SIG-M5 treated with dmso at 0.1 percent for 504 hours (cell line): Measurements from ENCODE around the gene PEX5L.
"Not testable (repeated sequence)": the region's sequence is repeated elsewhere in the genome, so short reads cannot be mapped to it uniquely, and the experiment has no call there.

Experiments
- DNase-seq: peaks from one replicate; lab custom pipeline; 2025; ENCODE audit not compliant: unreplicated experiment; lab: John Stamatoyannopoulos, UW

PEX5L gene

GRCh38 chr3:179794355-179794754 lies 242.4 kb downstream of the PEX5L start:
- DNase-seq, result no peak

DNA sequence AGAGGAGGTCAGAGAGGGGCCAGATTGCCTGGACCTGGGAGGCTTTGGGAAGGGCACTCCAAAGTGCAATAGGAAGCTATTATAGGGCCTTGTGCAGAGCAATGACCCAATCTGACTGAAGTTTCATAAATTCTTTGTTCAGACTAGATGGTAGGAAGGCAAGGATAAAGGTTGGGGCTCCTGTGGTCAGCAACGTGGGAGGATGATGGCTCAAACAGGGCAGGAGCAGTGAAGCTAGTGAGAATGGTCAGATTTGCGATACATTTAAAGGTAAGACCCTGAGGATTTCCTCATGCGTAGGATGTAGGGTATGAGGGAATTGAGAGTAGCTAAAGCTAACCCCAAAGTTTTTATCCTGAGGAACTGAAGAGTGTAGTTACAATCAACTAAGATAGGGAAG lies 244.9 kb downstream of the PEX5L start:
- DNase-seq, result no peak

- no peak for DNase-seq
Measured at GRCh38 chr3:179788996-179789395, 247.7 kb downstream of the PEX5L start.

- not testable (repeated sequence) for DNase-seq
Measured at GRCh38 chr3:179782841-179783240, 253.9 kb downstream of the PEX5L start.

GRCh38 chr3:179775416-179776122 lies 261.2 kb downstream of the PEX5L start:
- DNase-seq, result no peak

DNA sequence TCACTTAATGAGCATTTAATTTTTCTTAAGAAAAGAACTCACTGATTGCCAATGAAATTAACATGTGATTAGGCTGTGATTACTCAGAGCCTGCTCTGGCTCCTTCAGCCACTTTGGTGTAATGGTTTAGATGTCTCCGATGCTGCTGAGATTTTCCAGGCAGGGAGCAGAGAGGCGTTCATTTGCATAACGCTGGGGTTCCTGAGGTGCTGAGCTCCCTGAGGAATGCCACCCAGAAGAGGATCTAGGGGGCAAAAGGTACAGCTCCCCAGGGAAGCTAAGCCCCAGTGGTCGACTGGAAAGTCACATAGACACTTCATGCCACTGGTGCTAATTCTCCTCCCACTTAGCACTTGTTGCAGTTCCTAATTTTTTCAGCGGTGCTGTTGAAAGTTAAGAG lies 264.4 kb downstream of the PEX5L start:
- DNase-seq, result no peak

GRCh38 chr3:179771797-179772196 lies 264.9 kb downstream of the PEX5L start:
- DNase-seq, result no peak

- no peak for DNase-seq
Measured at GRCh38 chr3:179769411-179770247, 267.1 kb downstream of the PEX5L start.

DNA sequence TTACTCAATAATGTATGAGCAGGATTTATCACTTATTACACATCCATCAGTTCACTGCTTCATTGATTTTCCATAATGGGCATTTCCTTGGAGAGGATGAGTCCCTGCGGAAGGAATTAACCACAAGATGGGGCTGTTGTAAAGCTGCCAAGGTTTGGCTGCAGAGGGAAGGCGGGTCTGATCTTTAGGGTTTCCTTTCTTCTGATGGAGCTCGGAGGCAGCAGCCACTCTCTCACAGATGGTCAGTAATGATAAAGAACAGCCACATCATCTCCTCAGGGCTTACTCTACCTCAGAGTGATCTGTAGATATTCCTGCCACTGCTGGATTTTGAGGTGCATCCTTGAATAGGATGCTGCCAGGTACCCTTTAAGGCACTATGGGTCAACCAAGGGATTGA lies 268.7 kb downstream of the PEX5L start:
- peak; percentile 13 for DNase-seq

DNA sequence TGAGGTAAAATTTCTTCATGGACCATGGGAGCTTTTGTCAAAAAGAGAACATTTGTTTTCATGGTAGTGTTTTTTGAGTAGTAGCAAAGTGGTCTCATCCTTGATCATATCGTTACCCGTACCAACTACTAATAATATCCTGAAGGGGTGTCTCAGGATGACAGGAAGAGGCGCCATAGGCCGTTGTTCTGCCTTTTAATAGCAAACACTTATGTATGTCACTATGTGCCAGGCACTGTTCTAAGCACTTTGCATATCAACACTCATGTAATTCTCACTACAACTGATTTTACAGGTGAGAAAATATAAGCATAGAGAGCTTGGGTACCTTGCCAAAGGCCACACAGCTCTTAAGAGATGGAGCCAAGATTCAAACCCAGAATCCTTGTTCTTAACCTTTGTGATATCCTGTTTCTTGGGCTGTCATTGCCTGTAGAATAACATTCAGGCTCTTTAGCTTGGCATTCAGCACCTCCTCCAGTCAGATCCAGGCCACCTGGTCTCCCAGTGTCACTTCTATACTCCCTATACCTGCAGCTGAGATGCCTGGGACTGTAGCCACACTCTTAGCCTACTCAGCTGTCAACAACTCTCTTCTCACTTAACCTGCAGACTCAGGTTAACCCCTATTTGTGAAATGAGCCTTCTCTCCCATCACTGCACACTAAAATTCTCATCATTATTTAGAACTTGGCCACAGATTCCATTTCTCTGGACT lies 270.2 kb downstream of the PEX5L start:
- no peak for DNase-seq

DNA sequence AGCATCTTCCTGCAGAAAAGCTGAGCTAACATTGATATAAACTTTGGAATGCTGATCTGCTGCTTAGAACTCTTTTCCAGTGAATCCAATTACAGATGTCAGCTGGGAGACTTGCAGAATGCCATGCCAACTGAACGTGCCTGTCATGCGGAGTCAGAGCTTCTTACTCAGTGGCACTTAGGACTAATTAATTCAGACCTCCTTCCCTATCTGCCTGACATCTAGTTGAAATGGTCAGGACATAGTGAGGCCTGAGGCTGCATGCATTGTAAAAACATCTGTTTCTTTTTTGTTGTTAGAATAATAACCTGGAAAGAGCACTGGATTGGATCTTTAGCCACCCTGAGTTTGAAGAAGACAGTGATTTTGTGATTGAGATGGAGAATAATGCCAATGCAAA lies 271.3 kb downstream of the PEX5L start:
- DNase-seq, result no peak

GRCh38 chr3:179760944-179761343 lies 275.8 kb downstream of the PEX5L start:
- peak; percentile 68 for DNase-seq

GRCh38 chr3:179750720-179751328 lies 285.9 kb downstream of the PEX5L start:
- DNase-seq, result peak; percentile 52

DNA sequence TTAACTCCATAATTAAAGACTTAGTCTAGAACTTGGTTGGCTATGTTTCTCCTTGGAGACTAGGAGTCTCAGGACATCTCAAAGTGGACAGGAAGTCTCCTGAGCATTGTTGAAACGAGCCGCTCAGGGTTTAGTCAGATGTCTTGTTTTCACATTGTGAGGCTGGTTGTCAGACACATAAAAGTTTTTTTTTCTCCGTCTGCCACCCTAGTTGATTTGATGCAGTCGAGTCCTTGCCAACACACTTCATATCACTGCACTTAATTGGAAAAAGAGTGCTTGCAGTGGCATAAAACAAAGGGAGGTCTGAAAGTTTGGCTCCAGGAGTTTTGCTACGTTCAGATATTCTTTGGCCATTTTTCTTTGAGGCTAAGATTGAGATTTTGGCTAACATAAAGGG lies 291.0 kb downstream of the PEX5L start:
- no peak for DNase-seq

DNA sequence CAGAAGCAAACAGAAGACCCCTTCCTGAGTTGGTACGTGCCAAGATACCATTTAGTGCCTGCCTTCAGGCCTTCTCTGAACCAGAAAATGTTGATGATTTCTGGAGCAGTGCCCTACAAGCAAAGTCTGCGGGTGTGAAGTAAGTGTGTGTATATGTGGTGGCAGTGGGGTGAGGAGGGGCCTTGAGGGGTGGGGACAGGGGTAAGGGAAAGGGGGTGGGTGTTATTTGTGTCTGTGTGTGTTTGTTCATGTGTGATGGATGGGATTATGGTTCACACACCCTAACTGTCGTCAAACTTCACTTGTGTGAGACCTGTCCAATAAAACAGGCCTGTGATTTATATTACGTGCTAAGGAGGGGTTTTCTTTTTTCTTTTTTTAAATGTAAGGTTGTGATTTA lies 291.7 kb downstream of the PEX5L start:
- DNase-seq, result no peak
